Transverse colon (tissue), 4 donors: ENCODE data around the gene GRIK4.

ENCODE experiments used
- EP300 ChIP-seq: sonication (generic); formaldehyde crosslinking; IDR thresholded peaks from one replicate; pipeline ENCODE4 v1.6.1; 2017; ENCODE audit warnings: antibody characterized with exemption, low read depth
- POLR2A ChIP-seq: fragments of 450-650 bp; IDR thresholded peaks from one replicate; pipeline ENCODE4 v1.6.1; 2016; ENCODE audit warnings: antibody characterized with exemption, mild to moderate bottlenecking, moderate library complexity
- POLR2AphosphoS5 ChIP-seq, 3 donors: sonication (generic); formaldehyde crosslinking; IDR thresholded peaks; one replicate each; pipeline ENCODE4 v1.6.1; 2016; ENCODE audit warnings: antibody characterized with exemption in 3 of 3
- TF ChIP-seq, protein P1 (sequence below), 5 experiments: fragments of 200-600 bp in 3 of 5; fragments of 450-650 bp in 2 of 5; sonication (generic) in 3 of 5; IDR thresholded peaks; 1 replicate in 2 of 5; 2 replicates in 3 of 5; pipeline ENCODE4 v1.5.1; 2016 to 2017; ENCODE audit warnings: antibody characterized with exemption in 5 of 5, inconsistent platforms in 3 of 5, mild to moderate bottlenecking in 2 of 5, moderate library complexity in 1 of 5

- TF ChIP-seq, protein P1, sequence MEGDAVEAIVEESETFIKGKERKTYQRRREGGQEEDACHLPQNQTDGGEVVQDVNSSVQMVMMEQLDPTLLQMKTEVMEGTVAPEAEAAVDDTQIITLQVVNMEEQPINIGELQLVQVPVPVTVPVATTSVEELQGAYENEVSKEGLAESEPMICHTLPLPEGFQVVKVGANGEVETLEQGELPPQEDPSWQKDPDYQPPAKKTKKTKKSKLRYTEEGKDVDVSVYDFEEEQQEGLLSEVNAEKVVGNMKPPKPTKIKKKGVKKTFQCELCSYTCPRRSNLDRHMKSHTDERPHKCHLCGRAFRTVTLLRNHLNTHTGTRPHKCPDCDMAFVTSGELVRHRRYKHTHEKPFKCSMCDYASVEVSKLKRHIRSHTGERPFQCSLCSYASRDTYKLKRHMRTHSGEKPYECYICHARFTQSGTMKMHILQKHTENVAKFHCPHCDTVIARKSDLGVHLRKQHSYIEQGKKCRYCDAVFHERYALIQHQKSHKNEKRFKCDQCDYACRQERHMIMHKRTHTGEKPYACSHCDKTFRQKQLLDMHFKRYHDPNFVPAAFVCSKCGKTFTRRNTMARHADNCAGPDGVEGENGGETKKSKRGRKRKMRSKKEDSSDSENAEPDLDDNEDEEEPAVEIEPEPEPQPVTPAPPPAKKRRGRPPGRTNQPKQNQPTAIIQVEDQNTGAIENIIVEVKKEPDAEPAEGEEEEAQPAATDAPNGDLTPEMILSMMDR (IDR thresholded peaks at IDR 0.05), result no peak
- TF ChIP-seq POLR2A (no peak), POLR2AphosphoS5 (IDR thresholded peaks at IDR 0.05) (no peak), EP300 (no peak)
Observed at GRCh38 chr11:120798854-120799253, 287.3 kb downstream of the GRIK4 start.
